MM.1S (cell line): ENCODE results near the gene FOSB.

ENCODE experiments used
- DNase-seq: peaks from one replicate; pipeline ENCODE4 v3.0.0-alpha.2; 2015
- H2AFZ ChIP-seq: fragments of 300-600 bp; sonication (generic); 2 replicates; pipeline ENCODE4 v1.6.0; 2016; ENCODE audit warnings: antibody characterized with exemption, low read length
- H3F3A ChIP-seq: fragments of 300-600 bp; sonication (generic); 2 replicates; pipeline ENCODE4 v1.6.1; 2016; ENCODE audit warnings: mild to moderate bottlenecking, antibody characterized with exemption, low read length, moderate library complexity, mixed read lengths; ENCODE audit not compliant: insufficient read depth
- H3K27ac ChIP-seq: fragments of 300-600 bp; sonication (generic); 2 replicates; pipeline ENCODE4 v1.5.1; 2016; ENCODE audit warnings: mild to moderate bottlenecking, low read length
- H3K27me3 ChIP-seq: fragments of 300-600 bp; sonication (generic); replicated peaks from 2 replicates; pipeline ENCODE4 v1.6.0; 2016; ENCODE audit warnings: low read length; ENCODE audit not compliant: insufficient read depth
- H3K36me3 ChIP-seq: fragments of 300-600 bp; sonication (generic); replicated peaks from 2 replicates; pipeline ENCODE4 v1.6.1; 2016; ENCODE audit warnings: mild to moderate bottlenecking, low read length, mixed read lengths; ENCODE audit not compliant: insufficient read depth
- H3K4me1 ChIP-seq: fragments of 300-600 bp; sonication (generic); 2 replicates; pipeline ENCODE4 v1.6.1; 2016; ENCODE audit warnings: low read length, mixed read lengths
- H3K4me2 ChIP-seq: fragments of 300-600 bp; sonication (generic); 2 replicates; pipeline ENCODE4 v1.6.0; 2016; ENCODE audit warnings: low read depth, low read length
- H3K4me3 ChIP-seq: fragments of 300-600 bp; sonication (generic); 2 replicates; pipeline ENCODE4 v1.5.1; 2016; ENCODE audit warnings: low read length, mixed read lengths
- H3K79me2 ChIP-seq: fragments of 300-600 bp; sonication (generic); 2 replicates; pipeline ENCODE4 v1.6.1; 2016; ENCODE audit warnings: mixed run types, low read length, mixed read lengths
- H3K9ac ChIP-seq: fragments of 300-600 bp; sonication (generic); 2 replicates; pipeline ENCODE4 v1.6.1; 2016; ENCODE audit warnings: low read length, mixed read lengths
- H3K9me2 ChIP-seq: fragments of 300-600 bp; sonication (generic); replicated peaks from 2 replicates; pipeline ENCODE4 v1.6.1; 2016; ENCODE audit warnings: mild to moderate bottlenecking, low read length, mixed read lengths; ENCODE audit not compliant: insufficient read depth
- H3K9me3 ChIP-seq: fragments of 300-600 bp; sonication (generic); replicated peaks from 2 replicates; pipeline ENCODE4 v1.6.1; 2016; ENCODE audit warnings: mild to moderate bottlenecking, low read length, mixed read lengths; ENCODE audit not compliant: insufficient read depth
- H4K20me1 ChIP-seq: fragments of 300-600 bp; sonication (generic); 2 replicates; pipeline ENCODE4 v1.6.1; 2016; ENCODE audit warnings: mild to moderate bottlenecking, low read length, moderate library complexity, mixed read lengths; ENCODE audit not compliant: insufficient read depth
- CTCF ChIP-seq: fragments of 300-600 bp; sonication (generic); IDR thresholded peaks from 2 replicates; pipeline ENCODE4 v1.5.1; 2016; ENCODE audit warnings: antibody characterized with exemption, low read length, mixed read lengths
- EZH2 ChIP-seq: fragments of 300-600 bp; sonication (generic); optimal IDR thresholded peaks from 2 replicates; pipeline ENCODE3; 2017; ENCODE audit warnings: low read depth, mild to moderate bottlenecking, antibody characterized with exemption, low read length, mixed read lengths
- EZH2phosphoT487 ChIP-seq: fragments of 300-600 bp; sonication (generic); IDR thresholded peaks from 2 replicates; pipeline ENCODE4 v1.6.1; 2018; ENCODE audit warnings: antibody characterized with exemption, low read length

The FOSB gene

GRCh38 chr19:45463241-45463640, 4.6 kb upstream of the FOSB start:
- no peaks in the 10 kb centered on the region for H4K20me1 ChIP-seq
- H3K36me3 ChIP-seq = no peaks in the 10 kb centered on the region
- no peak overlapping the region for H3K4me3 ChIP-seq
- H2AFZ ChIP-seq = no peak overlapping the region
- TF ChIP-seq CTCF (no peak), EZH2 (no peak), EZH2phosphoT487 (no peak)
- H3F3A ChIP-seq = 0 out of 2 replicates have a peak, but pooled peaks cover 3% of the 10 kb centered on the region
- no peak overlapping the region for H3K4me2 ChIP-seq
- H3K9me3 ChIP-seq = no peaks in the 10 kb centered on the region
- no peak for DNase-seq
- H3K79me2 ChIP-seq = no peaks in the 10 kb centered on the region
- no peaks in the 10 kb centered on the region for H3K9me2 ChIP-seq
- no peaks in the 10 kb centered on the region for H3K4me1 ChIP-seq
- no peak overlapping the region for H3K9ac ChIP-seq
- peaks cover 6% of the 10 kb centered on the region for H3K27me3 ChIP-seq
- no peak overlapping the region for H3K27ac ChIP-seq

- Histone ChIP-seq H2AFZ (no peak overlapping the region), H3K9me2 (no peaks in the 10 kb centered on the region), H3K9ac (no peak overlapping the region), H3K4me3 (no peak overlapping the region), H4K20me1 (no peaks in the 10 kb centered on the region), H3K79me2 (no peaks in the 10 kb centered on the region), H3K4me2 (no peak overlapping the region), H3K27me3 (peaks cover 6% of the 10 kb centered on the region), H3K4me1 (no peaks in the 10 kb centered on the region), H3F3A (peaks cover 9% of the 10 kb centered on the region; the same call in 1 of the 2 replicates), H3K9me3 (no peaks in the 10 kb centered on the region), H3K36me3 (no peaks in the 10 kb centered on the region), H3K27ac (no peak overlapping the region)
- DNase-seq = no peak
- TF ChIP-seq EZH2 (no peak), EZH2phosphoT487 (no peak), CTCF (no peak)
These were observed 3.5 kb upstream of the FOSB start for GRCh38 chr19:45464274-45464673.

- no peak for DNase-seq
- H3K9me3 ChIP-seq = no peaks in the 10 kb centered on the region
- no peaks in the 10 kb centered on the region for H4K20me1 ChIP-seq
- peaks cover 14% of the 10 kb centered on the region; the same call in 1 of the 2 replicates for H3F3A ChIP-seq
- TF ChIP-seq CTCF (no peak), EZH2phosphoT487 (no peak), EZH2 (no peak)
- H3K4me1 ChIP-seq = no peaks in the 10 kb centered on the region
- no peak overlapping the region for H3K4me2 ChIP-seq
- H3K27ac ChIP-seq = no peak overlapping the region
- no peaks in the 10 kb centered on the region for H3K79me2 ChIP-seq
- peaks cover 6% of the 10 kb centered on the region for H3K27me3 ChIP-seq
- H3K4me3 ChIP-seq = no peak overlapping the region
- H3K9me2 ChIP-seq = no peaks in the 10 kb centered on the region
- no peak overlapping the region for H2AFZ ChIP-seq
- no peaks in the 10 kb centered on the region for H3K36me3 ChIP-seq
- H3K9ac ChIP-seq = no peak overlapping the region
These were observed 2.8 kb upstream of the FOSB start for GRCh38 chr19:45464852-45465441.
